HL-60/S4 (cell line): Measurements from ENCODE around the gene F7.
"Not testable (repeated sequence)": the region's sequence is repeated elsewhere in the genome, so short reads cannot be mapped to it uniquely, and the experiment has no call there.

Source experiments
- in situ Hi-C: fragments of 300-500 bp; cut with MboI; formaldehyde crosslinking; loops from 2 replicates; pipeline ENCODE4 v1.14.3; 2022; ENCODE audit warnings: low sequenced_read_pairs

Gene F7

GRCh38 chr13:113105032-113105920, at the start of gene F7:
F7 (plus strand) TSS chr13:113105791; CDS start chr13:113105842, 51 bp downstream.
- in situ Hi-C loops, result no loop called here

- in situ Hi-C loops, result no loop called here
Observed at GRCh38 chr13:113057084-113057483, 48.5 kb upstream of the F7 start.

- in situ Hi-C loops, result not testable (repeated sequence)
Observed at GRCh38 chr13:113057559-113057958, 48.0 kb upstream of the F7 start.

GRCh38 chr13:113058129-113058987, 47.2 kb upstream of the F7 start:
- in situ Hi-C loops, result no loop called here

- in situ Hi-C loops, result no loop called here
Observed at GRCh38 chr13:113058988-113059850, 46.4 kb upstream of the F7 start.

GRCh38 chr13:113059891-113060290, 45.7 kb upstream of the F7 start:
- in situ Hi-C loops, result no loop called here

- in situ Hi-C loops, result no loop called here
Observed at GRCh38 chr13:113060557-113061270, 44.9 kb upstream of the F7 start.

GRCh38 chr13:113061271-113061625, 44.3 kb upstream of the F7 start:
- in situ Hi-C loops, result no loop called here

- in situ Hi-C loops, result no loop called here
Observed at GRCh38 chr13:113061796-113062425, 43.7 kb upstream of the F7 start.

- in situ Hi-C loops, result no loop called here
Observed at GRCh38 chr13:113062691-113063090, 42.9 kb upstream of the F7 start.

- in situ Hi-C loops, result no loop called here
Observed at GRCh38 chr13:113063091-113063491, 42.5 kb upstream of the F7 start.

GRCh38 chr13:113064000-113064533, 41.5 kb upstream of the F7 start:
- in situ Hi-C loops, result no loop called here

GRCh38 chr13:113064534-113065405, 40.8 kb upstream of the F7 start:
- in situ Hi-C loops, result no loop called here

- in situ Hi-C loops, result no loop called here
Observed at GRCh38 chr13:113065406-113066141, 40.0 kb upstream of the F7 start.

- in situ Hi-C loops, result no loop called here
Observed at GRCh38 chr13:113066142-113066455, 39.5 kb upstream of the F7 start.

GRCh38 chr13:113066746-113067145, 38.8 kb upstream of the F7 start:
- in situ Hi-C loops, result no loop called here

- in situ Hi-C loops, result no loop called here
Observed at GRCh38 chr13:113069861-113070805, 35.5 kb upstream of the F7 start.
